Measurements from ENCODE around the gene TECR. TPM values are rescaled to one million over a fixed set of nuclear protein-coding genes. Genes with fewer than 3 reads are reported as not detected.

The TECR gene
- total RNA-seq, 2 experiments from 2014 or later, result 217 to 232 TPM

- peak overlapping the region; percentile 91 for H3K4me3 Mint-ChIP-seq
- Histone ChIP-seq H3K4me3 (ENCODE audit: low read length) (peak overlapping the region; percentile 76), H3K27me3 (ENCODE audit: control insufficient read depth in 1 of 2, insufficient read depth in 2 of 2, low read length in 2 of 2) (no peaks in the 10 kb centered on the region), H3K9me3 (ENCODE audit: control insufficient read depth in 1 of 2, insufficient read depth in 1 of 2, low read length in 2 of 2) (no peaks in the 10 kb centered on the region), H3K4me1 (ENCODE audit: insufficient read depth, low read length) (peaks cover 30% of the 10 kb centered on the region), H3K27ac (ENCODE audit: low read depth in 1 of 2, low read length in 2 of 2) (peak overlapping the region; percentile 30 to 60), H3K36me3 (ENCODE audit: insufficient read depth, low read length) (peaks cover 8% of the 10 kb centered on the region)
- ATAC-seq (ENCODE audit: poor library complexity) (no peak), DNase-seq (no peak)
- peaks cover 34% of the 10 kb centered on the region for H3K36me3 Mint-ChIP-seq (ENCODE audit: low read depth)
- H3K27me3 Mint-ChIP-seq, result no peaks in the 10 kb centered on the region
- intact Hi-C loops (cut with DNase I, micrococcal nuclease), result loop anchor here in 1 of 2 experiments (1.0 to 10.0 kb wide), 2 partner anchors 36 to 190 kb away; no protein-coding TSS in a partner anchor
- peaks cover 38% of the 10 kb centered on the region for H3K4me1 Mint-ChIP-seq (ENCODE audit: low read depth)
- POLR2A ChIA-PET, result interaction anchor here (1.0 to 6.0 kb wide), 4 partner anchors 11 to 358 kb away, joined by 6 to 70 read pairs (median 32); partner anchors contain the start of genes ASF1B and DNAJB1
- no peak for TF ChIP-seq CTCF (IDR thresholded peaks at IDR 0.05)
- CTCF ChIA-PET, result no interaction called here
- H3K9me3 Mint-ChIP-seq, result no peaks in the 10 kb centered on the region
- H3K27ac Mint-ChIP-seq, result peak overlapping the region; percentile 60
These were observed 35.0 kb upstream of the TECR start for GRCh38 chr19:14494411-14494810.

DNA sequence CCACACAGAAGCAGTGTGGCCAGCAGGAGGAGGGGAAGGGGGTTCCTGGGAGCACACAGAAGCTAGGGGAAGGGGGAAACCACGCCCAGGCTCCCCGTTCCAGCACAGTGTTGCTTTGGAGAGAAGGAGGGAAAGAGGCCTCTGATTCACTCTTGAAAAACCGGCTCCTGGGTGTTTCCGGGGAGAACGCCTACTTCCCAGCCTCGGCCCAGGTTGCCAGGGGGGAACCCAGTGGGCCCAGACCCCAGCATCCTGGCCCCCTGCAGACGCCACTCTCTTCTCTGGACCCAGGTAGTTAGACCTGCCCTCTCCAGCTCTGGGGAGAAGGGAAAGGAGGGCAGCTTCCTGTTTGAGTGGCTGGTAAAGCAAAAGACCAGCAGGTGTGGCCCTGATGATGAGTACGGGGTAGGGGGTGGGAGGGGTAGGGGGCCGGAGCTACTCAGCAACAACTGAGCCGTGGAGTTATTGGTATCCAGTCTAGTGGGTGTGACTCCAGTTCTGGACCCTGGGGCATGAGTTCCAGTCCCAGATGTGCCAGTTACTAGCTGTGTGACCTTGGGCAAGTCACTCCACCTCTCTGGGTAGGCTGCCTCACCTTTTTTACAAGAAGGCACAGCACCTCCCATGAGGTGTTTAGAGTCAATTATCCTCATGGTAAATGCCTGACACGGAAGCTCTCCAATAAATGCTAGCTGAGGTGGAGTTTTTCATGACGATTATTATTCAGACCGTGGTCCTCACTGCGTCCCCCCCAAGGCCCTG is 34.3 kb upstream of the TECR start:
- Mint-ChIP-seq H3K9me3 (no peaks in the 10 kb centered on the region), H3K27me3 (no peaks in the 10 kb centered on the region), H3K36me3 (ENCODE audit: low read depth) (peaks cover 28% of the 10 kb centered on the region), H3K27ac (peak overlapping the region; percentile 60), H3K4me3 (peak overlapping the region; percentile 91), H3K4me1 (ENCODE audit: low read depth) (peaks cover 38% of the 10 kb centered on the region)
- Histone ChIP-seq H3K4me1 (ENCODE audit: insufficient read depth, low read length) (peaks cover 30% of the 10 kb centered on the region), H3K9me3 (ENCODE audit: control insufficient read depth in 1 of 2, insufficient read depth in 1 of 2, low read length in 2 of 2) (no peaks in the 10 kb centered on the region), H3K27ac (ENCODE audit: low read depth in 1 of 2, low read length in 2 of 2) (peak overlapping the region; percentile 56 to 60), H3K27me3 (ENCODE audit: control insufficient read depth in 1 of 2, insufficient read depth in 2 of 2, low read length in 2 of 2) (no peaks in the 10 kb centered on the region), H3K36me3 (ENCODE audit: insufficient read depth, low read length) (peaks cover 8% of the 10 kb centered on the region), H3K4me3 (ENCODE audit: low read length) (peak overlapping the region; percentile 76)
- TF ChIP-seq CTCF (IDR thresholded peaks at IDR 0.05), result no peak
- ATAC-seq (ENCODE audit: poor library complexity) (peak; percentile 12), DNase-seq (peak in 1 of 14 experiments; percentile 51)
- ChIA-PET POLR2A (interaction anchor here (0.7 to 6.0 kb wide), 11 partner anchors 11 to 358 kb away, joined by 3 to 70 read pairs (median 6); partner anchors contain the start of genes ADGRE5, ADGRL1, ASF1B and DNAJB1), CTCF (interaction anchor here (0.5 to 2.3 kb wide), 8 partner anchors 8 to 544 kb away, joined by 3 to 6 read pairs (median 5); partner anchors contain the start of gene DNAJB1)
- intact Hi-C loops (cut with DNase I, micrococcal nuclease), result loop anchor here in 1 of 2 experiments (1.0 to 10.0 kb wide), 2 partner anchors 35 to 190 kb away; no protein-coding TSS in a partner anchor

GRCh38 chr19:14495672-14496028 is 33.7 kb upstream of the TECR start:
- DNase-seq (no peak), ATAC-seq (ENCODE audit: poor library complexity) (no peak)
- intact Hi-C loops (cut with DNase I, micrococcal nuclease), result loop anchor here in 1 of 2 experiments (10.0 kb wide), 1 partner anchor 189 kb away; no protein-coding TSS in a partner anchor
- Mint-ChIP-seq H3K36me3 (ENCODE audit: low read depth) (peaks cover 28% of the 10 kb centered on the region), H3K4me3 (peak overlapping the region; percentile 91), H3K9me3 (no peaks in the 10 kb centered on the region), H3K27me3 (no peaks in the 10 kb centered on the region), H3K4me1 (ENCODE audit: low read depth) (peaks cover 38% of the 10 kb centered on the region), H3K27ac (peak overlapping the region; percentile 60)
- Histone ChIP-seq H3K9me3 (ENCODE audit: control insufficient read depth in 1 of 2, insufficient read depth in 1 of 2, low read length in 2 of 2) (no peaks in the 10 kb centered on the region), H3K27ac (ENCODE audit: low read depth in 1 of 2, low read length in 2 of 2) (peak overlapping the region; percentile 5 to 56), H3K4me1 (ENCODE audit: insufficient read depth, low read length) (peaks cover 30% of the 10 kb centered on the region), H3K4me3 (ENCODE audit: low read length) (peak overlapping the region; percentile 76), H3K27me3 (ENCODE audit: control insufficient read depth in 1 of 2, insufficient read depth in 2 of 2, low read length in 2 of 2) (no peaks in the 10 kb centered on the region), H3K36me3 (ENCODE audit: insufficient read depth, low read length) (peaks cover 8% of the 10 kb centered on the region)
- no peak for TF ChIP-seq CTCF (IDR thresholded peaks at IDR 0.05)
- ChIA-PET POLR2A (interaction anchor here (1.0 to 6.0 kb wide), 11 partner anchors 10 to 359 kb away, joined by 3 to 70 read pairs (median 6); partner anchors contain the start of genes ADGRE5, ASF1B, DNAJB1 and PKN1), CTCF (interaction anchor here (0.9 to 2.3 kb wide), 7 partner anchors 9 to 134 kb away, joined by 3 to 6 read pairs (median 5); partner anchors contain the start of gene DNAJB1)

Measured in CD4-positive, alpha-beta T cell (primary cell).